ENCODE results near the gene BEGAIN. TPM values are rescaled to one million over a fixed set of nuclear protein-coding genes. Genes with fewer than 3 reads are reported as not detected.

BEGAIN gene
- total and polyA plus RNA-seq, 7 donors: 0.08 to 1.0 (median 0.48) TPM; not detected in 1

- no peaks in the 10 kb centered on the region for H3K36me3 ChIP-seq (ENCODE audit: insufficient read depth in 1 of 2, low read depth in 1 of 2)
- ATAC-seq: no peak
- no peak for DNase-seq
- 79 to 93% (median 89%) methylated on average over 4 of the region's 4 CpGs for WGBS, 3 donors
- H3K9me3 ChIP-seq: no peaks in the 10 kb centered on the region
- no peak overlapping the region for H3K4me3 ChIP-seq
- intact Hi-C loops (cut with DNase I): no loop called here
- H3K27ac ChIP-seq: no peak overlapping the region
- no peak for TF ChIP-seq CTCF (IDR thresholded peaks at IDR 0.05)
- no peaks in the 10 kb centered on the region for H3K4me1 ChIP-seq
- no peaks in the 10 kb centered on the region for H3K27me3 ChIP-seq (ENCODE audit: insufficient read depth in 3 of 3, low read length in 2 of 3)
Observed at GRCh38 chr14:100494645-100495044, 92.6 kb downstream of the BEGAIN start.

GRCh38 chr14:100490252-100490651, 97.0 kb downstream of the BEGAIN start:
- TF ChIP-seq CTCF (IDR thresholded peaks at IDR 0.05): no peak
- no peaks in the 10 kb centered on the region for H3K36me3 ChIP-seq (ENCODE audit: insufficient read depth in 1 of 2, low read depth in 1 of 2)
- DNase-seq (no peak), ATAC-seq (no peak)
- H3K27me3 ChIP-seq (ENCODE audit: insufficient read depth in 3 of 3, low read length in 2 of 3): no peaks in the 10 kb centered on the region
- no peak overlapping the region for H3K4me3 ChIP-seq
- 94 to 98% (median 94%) methylated on average over 4 of the region's 4 CpGs for WGBS, 3 donors
- H3K4me1 ChIP-seq: no peaks in the 10 kb centered on the region
- no peaks in the 10 kb centered on the region for H3K9me3 ChIP-seq
- H3K27ac ChIP-seq: no peak overlapping the region
- intact Hi-C loops (cut with DNase I): no loop called here

GRCh38 chr14:100488057-100488456, 99.2 kb downstream of the BEGAIN start:
- intact Hi-C loops (cut with DNase I): no loop called here
- H3K4me3 ChIP-seq: no peak overlapping the region
- H3K9me3 ChIP-seq: no peaks in the 10 kb centered on the region
- no peak for TF ChIP-seq CTCF (IDR thresholded peaks at IDR 0.05)
- no peak for ATAC-seq
- no peak for DNase-seq
- 66 to 72% (median 70%) methylated on average over 7 of the region's 7 CpGs for WGBS, 3 donors
- no peak overlapping the region for H3K27ac ChIP-seq
- H3K36me3 ChIP-seq (ENCODE audit: insufficient read depth in 1 of 2, low read depth in 1 of 2): peaks cover 0 to 7% of the 10 kb centered on the region in 2 donors
- H3K4me1 ChIP-seq: no peaks in the 10 kb centered on the region
- no peaks in the 10 kb centered on the region for H3K27me3 ChIP-seq (ENCODE audit: insufficient read depth in 3 of 3, low read length in 2 of 3)

GRCh38 chr14:100487304-100487703, 99.9 kb downstream of the BEGAIN start:
- no peak overlapping the region for H3K4me3 ChIP-seq
- no peak for TF ChIP-seq CTCF (IDR thresholded peaks at IDR 0.05)
- no peaks in the 10 kb centered on the region for H3K4me1 ChIP-seq
- ATAC-seq (no peak), DNase-seq (no peak)
- intact Hi-C loops (cut with DNase I): no loop called here
- no peaks in the 10 kb centered on the region for H3K27me3 ChIP-seq (ENCODE audit: insufficient read depth in 3 of 3, low read length in 2 of 3)
- H3K36me3 ChIP-seq (ENCODE audit: insufficient read depth in 1 of 2, low read depth in 1 of 2): peaks cover 0 to 7% of the 10 kb centered on the region in 2 donors
- no peaks in the 10 kb centered on the region for H3K9me3 ChIP-seq
- no peak overlapping the region for H3K27ac ChIP-seq

Other genes with a start within 250 kb of the BEGAIN start
- gene WDR25, start 210.9 kb downstream of the BEGAIN start, total RNA-seq: 1 to 10 TPM; 6.0 to 9.3 (median 7.3) TPM
- 10 to 100 TPM in 1 of 3 donors, 1 to 10 TPM in 2; 6.7 to 11.7 (median 9.3) TPM for gene WDR25, start 210.9 kb downstream of the BEGAIN start, polyA plus RNA-seq
- 10 to 100 TPM; 12.1 to 39.9 (median 25.3) TPM for gene DLK1, start 139.5 kb upstream of the BEGAIN start, total RNA-seq
- gene DLK1, start 139.5 kb upstream of the BEGAIN start, polyA plus RNA-seq: 10 to 100 TPM in 1 of 3 donors, 1 to 10 TPM in 2; 2.6 to 10.7 (median 9.2) TPM
- 10 to 100 TPM; 21.8 to 52.6 (median 25.1) TPM for gene MEG3, start 238.7 kb upstream of the BEGAIN start, total RNA-seq
- 10 to 100 TPM; 17.8 to 26.9 (median 23.3) TPM for gene MEG3, start 238.7 kb upstream of the BEGAIN start, polyA plus RNA-seq

Measured in psoas muscle (tissue), 8 donors.